Panc1 (cell line): ENCODE measurements around the gene ENTPD8.

ENCODE experiments used
- CTCF ChIP-seq: fragments of 450-650 bp; IDR thresholded peaks from 2 replicates; pipeline ENCODE4 v1.5.1; 2017; ENCODE audit warnings: mild to moderate bottlenecking
- POLR2AphosphoS5 ChIP-seq: IDR thresholded peaks from 2 replicates; pipeline ENCODE4 v1.6.1; 2012; ENCODE audit warnings: mild to moderate bottlenecking, low read depth, low read length, moderate library complexity
- TF ChIP-seq, protein P1 (sequence below), 2 experiments: IDR thresholded peaks; 2 replicates each; pipeline ENCODE4 v1.6.1; 2011 to 2012; ENCODE audit warnings: low read depth in 2 of 2, control low read depth in 1 of 2, low read length in 1 of 2, mild to moderate bottlenecking in 1 of 2, moderate library complexity in 1 of 2; ENCODE audit not compliant: insufficient read depth in 1 of 2

DNA sequence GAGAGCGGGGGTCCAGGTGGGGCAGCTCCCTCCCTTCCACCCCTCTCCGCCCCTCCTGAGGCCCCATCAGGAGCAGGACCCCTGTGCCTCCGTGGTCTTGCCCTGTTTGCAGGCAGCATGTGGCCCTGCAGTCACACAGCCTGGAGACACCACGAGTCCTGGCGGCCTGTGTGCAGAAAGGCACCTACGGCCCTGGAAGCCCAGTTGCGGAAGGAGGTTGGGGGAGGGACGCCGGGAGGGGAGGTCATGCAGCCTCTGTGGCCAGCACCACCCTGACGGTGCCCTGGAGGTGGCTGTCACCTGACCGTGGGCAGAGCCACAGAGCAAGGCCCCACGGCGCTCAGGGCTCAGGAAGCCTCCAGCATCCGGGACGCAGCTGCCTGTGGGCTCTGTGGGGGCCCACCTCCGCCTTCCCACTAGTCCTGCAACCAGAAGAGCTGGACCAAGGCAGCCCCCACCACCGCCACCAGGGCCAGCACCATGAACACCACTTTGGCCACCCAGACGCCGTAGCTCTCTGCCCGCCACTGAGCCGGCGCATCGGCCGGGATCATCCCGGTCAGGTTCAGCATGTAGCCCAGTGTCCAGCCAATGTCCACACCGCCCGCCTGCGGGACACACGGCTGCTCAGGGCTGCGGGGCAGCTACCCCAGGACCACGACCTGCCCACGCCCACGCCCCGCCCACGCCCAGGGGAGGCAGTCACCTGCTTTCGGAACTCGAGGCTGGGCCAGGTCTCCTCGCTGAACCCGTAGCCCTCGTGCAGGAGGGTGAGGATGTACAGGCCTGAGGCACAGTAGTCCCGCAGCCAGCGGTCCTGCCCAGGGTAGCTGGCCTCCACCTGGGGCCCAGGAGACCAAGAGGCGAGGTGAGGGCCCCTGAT is 6.4 kb downstream of the ENTPD8 start:
- TF ChIP-seq CTCF (no peak), POLR2AphosphoS5 (no peak)
- TF ChIP-seq, protein P1, sequence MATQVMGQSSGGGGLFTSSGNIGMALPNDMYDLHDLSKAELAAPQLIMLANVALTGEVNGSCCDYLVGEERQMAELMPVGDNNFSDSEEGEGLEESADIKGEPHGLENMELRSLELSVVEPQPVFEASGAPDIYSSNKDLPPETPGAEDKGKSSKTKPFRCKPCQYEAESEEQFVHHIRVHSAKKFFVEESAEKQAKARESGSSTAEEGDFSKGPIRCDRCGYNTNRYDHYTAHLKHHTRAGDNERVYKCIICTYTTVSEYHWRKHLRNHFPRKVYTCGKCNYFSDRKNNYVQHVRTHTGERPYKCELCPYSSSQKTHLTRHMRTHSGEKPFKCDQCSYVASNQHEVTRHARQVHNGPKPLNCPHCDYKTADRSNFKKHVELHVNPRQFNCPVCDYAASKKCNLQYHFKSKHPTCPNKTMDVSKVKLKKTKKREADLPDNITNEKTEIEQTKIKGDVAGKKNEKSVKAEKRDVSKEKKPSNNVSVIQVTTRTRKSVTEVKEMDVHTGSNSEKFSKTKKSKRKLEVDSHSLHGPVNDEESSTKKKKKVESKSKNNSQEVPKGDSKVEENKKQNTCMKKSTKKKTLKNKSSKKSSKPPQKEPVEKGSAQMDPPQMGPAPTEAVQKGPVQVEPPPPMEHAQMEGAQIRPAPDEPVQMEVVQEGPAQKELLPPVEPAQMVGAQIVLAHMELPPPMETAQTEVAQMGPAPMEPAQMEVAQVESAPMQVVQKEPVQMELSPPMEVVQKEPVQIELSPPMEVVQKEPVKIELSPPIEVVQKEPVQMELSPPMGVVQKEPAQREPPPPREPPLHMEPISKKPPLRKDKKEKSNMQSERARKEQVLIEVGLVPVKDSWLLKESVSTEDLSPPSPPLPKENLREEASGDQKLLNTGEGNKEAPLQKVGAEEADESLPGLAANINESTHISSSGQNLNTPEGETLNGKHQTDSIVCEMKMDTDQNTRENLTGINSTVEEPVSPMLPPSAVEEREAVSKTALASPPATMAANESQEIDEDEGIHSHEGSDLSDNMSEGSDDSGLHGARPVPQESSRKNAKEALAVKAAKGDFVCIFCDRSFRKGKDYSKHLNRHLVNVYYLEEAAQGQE (IDR thresholded peaks at IDR 0.05; ENCODE audit: insufficient read depth in 1 of 2, low read depth in 2 of 2, low read length in 1 of 2), result no peak
